H9 (cell line): ENCODE measurements around the gene MICU1. TPM values are rescaled to one million over a fixed set of nuclear protein-coding genes. Genes with fewer than 3 reads are reported as not detected.

Source experiments
- DNase-seq: peaks from one replicate; pipeline ENCODE4 v3.0.0-alpha.2; 2017
- H2AFZ ChIP-seq: one replicate; pipeline ENCODE4 v1.6.1; 2013; ENCODE audit warnings: mild to moderate bottlenecking, low read length, control low read depth, moderate library complexity
- H2AK5ac ChIP-seq: 2 replicates; pipeline ENCODE4 v1.6.1; 2013; ENCODE audit warnings: low read length, control low read depth, mixed read lengths; ENCODE audit not compliant: insufficient read length
- H2BK120ac ChIP-seq: one replicate; pipeline ENCODE4 v1.6.1; 2013; ENCODE audit warnings: low read depth, mild to moderate bottlenecking, low read length, control low read depth, inconsistent platforms; ENCODE audit not compliant: poor library complexity, severe bottlenecking
- H2BK12ac ChIP-seq: 2 replicates; pipeline ENCODE4 v1.6.1; 2013; ENCODE audit warnings: low read length, control low read depth, mixed read lengths, low read depth; ENCODE audit not compliant: insufficient read length
- H2BK15ac ChIP-seq: 2 replicates; pipeline ENCODE4 v1.6.1; 2013; ENCODE audit warnings: low read depth, low read length, control low read depth
- H2BK20ac ChIP-seq: one replicate; pipeline ENCODE4 v1.6.1; 2013; ENCODE audit warnings: low read depth, mild to moderate bottlenecking, low read length, control low read depth, inconsistent platforms; ENCODE audit not compliant: poor library complexity, severe bottlenecking
- H2BK5ac ChIP-seq: 2 replicates; pipeline ENCODE4 v1.6.1; 2013; ENCODE audit warnings: low read length, control low read depth, mixed read lengths; ENCODE audit not compliant: insufficient read length
- H3K14ac ChIP-seq: 2 replicates; pipeline ENCODE4 v1.6.1; 2013; ENCODE audit warnings: low read length, control low read depth; ENCODE audit not compliant: insufficient read depth
- H3K18ac ChIP-seq: 2 replicates; pipeline ENCODE4 v1.6.1; 2013; ENCODE audit warnings: low read depth, mild to moderate bottlenecking, mixed read lengths, low read length, control low read depth; ENCODE audit not compliant: insufficient read length
- H3K23ac ChIP-seq: 2 replicates; pipeline ENCODE4 v1.6.1; 2013; ENCODE audit warnings: low read length, control low read depth, mixed read lengths, low read depth; ENCODE audit not compliant: insufficient read length
- H3K23me2 ChIP-seq: 2 replicates; pipeline ENCODE4 v1.6.1; 2013; ENCODE audit warnings: low read depth, mild to moderate bottlenecking, mixed read lengths, low read length, control low read depth; ENCODE audit not compliant: insufficient read length, poor library complexity, severe bottlenecking
- H3K27ac ChIP-seq: 2 replicates; pipeline ENCODE4 v1.5.1; 2013; ENCODE audit warnings: low read length, control low read depth, mixed read lengths, low read depth; ENCODE audit not compliant: insufficient read length
- H3K27me3 ChIP-seq: 2 replicates; pipeline ENCODE4 v1.6.1; 2013; ENCODE audit warnings: low read length, control low read depth, inconsistent platforms; ENCODE audit not compliant: insufficient read depth
- H3K4ac ChIP-seq: 2 replicates; pipeline ENCODE4 v1.6.1; 2013; ENCODE audit warnings: low read depth, mild to moderate bottlenecking, control low read depth, inconsistent platforms, low read length, moderate library complexity
- H3K4me1 ChIP-seq: 2 replicates; pipeline ENCODE4 v1.6.1; 2013; ENCODE audit warnings: low read length, control low read depth, inconsistent platforms; ENCODE audit not compliant: insufficient read depth
- H3K4me2 ChIP-seq: 2 replicates; pipeline ENCODE4 v1.6.1; 2013; ENCODE audit warnings: low read length, control low read depth, mixed read lengths; ENCODE audit not compliant: insufficient read length, insufficient read depth
- H3K56ac ChIP-seq: 2 replicates; pipeline ENCODE4 v1.6.1; 2013; ENCODE audit warnings: low read depth, mild to moderate bottlenecking, mixed read lengths, low read length, control low read depth; ENCODE audit not compliant: insufficient read length
- H3K79me1 ChIP-seq: 2 replicates; pipeline ENCODE4 v1.6.1; 2013; ENCODE audit warnings: low read depth, mild to moderate bottlenecking, moderate library complexity, low read length, control low read depth, inconsistent platforms; ENCODE audit not compliant: insufficient read depth, poor library complexity, severe bottlenecking
- H3K79me2 ChIP-seq: 2 replicates; pipeline ENCODE4 v1.6.1; 2013; ENCODE audit warnings: low read length, control low read depth, inconsistent platforms; ENCODE audit not compliant: insufficient read depth
- H3K9ac ChIP-seq: 2 replicates; pipeline ENCODE4 v1.6.1; 2013; ENCODE audit warnings: low read length, control low read depth, mixed read lengths; ENCODE audit not compliant: insufficient read length; ENCODE audit errors: extremely low read depth
- H3K9me3 ChIP-seq: one replicate; pipeline ENCODE4 v1.6.1; 2013; ENCODE audit warnings: low read depth, low read length, inconsistent platforms; ENCODE audit not compliant: control insufficient read depth
- H3T11ph ChIP-seq: one replicate; pipeline ENCODE4 v1.6.1; 2013; ENCODE audit warnings: mild to moderate bottlenecking, low read length, control low read depth, inconsistent platforms
- H4K20me1 ChIP-seq: one replicate; pipeline ENCODE4 v1.6.1; 2013; ENCODE audit not compliant: control insufficient read depth, insufficient read length, insufficient read depth
- H4K5ac ChIP-seq: 2 replicates; pipeline ENCODE4 v1.6.1; 2013; ENCODE audit warnings: low read depth, mild to moderate bottlenecking, mixed read lengths, low read length, control low read depth; ENCODE audit not compliant: insufficient read length
- H4K8ac ChIP-seq: replicated peaks from 2 replicates; pipeline ENCODE4 v1.6.1; 2013; ENCODE audit warnings: low read length, control low read depth, mixed read lengths, low read depth; ENCODE audit not compliant: insufficient read length
- H4K91ac ChIP-seq: 2 replicates; pipeline ENCODE4 v1.6.1; 2013; ENCODE audit warnings: low read depth, mild to moderate bottlenecking, moderate library complexity, mixed read lengths, low read length, control low read depth; ENCODE audit not compliant: insufficient read length
- H3K27ac Mint-ChIP-seq, 3 experiments: 2 replicates in 2 of 3; 3 replicates in 1 of 3; pipeline ENCODE4 v1.8.0; 2020 to 2021; ENCODE audit warnings: mixed read lengths in 3 of 3, mild to moderate bottlenecking in 1 of 3, moderate library complexity in 1 of 3
- H3K27me3 Mint-ChIP-seq: 2 replicates; pipeline ENCODE4 v1.8.0; 2021; ENCODE audit warnings: low read depth, mild to moderate bottlenecking, moderate library complexity, mixed read lengths
- H3K36me3 Mint-ChIP-seq, 3 experiments: 2 replicates in 2 of 3; 3 replicates in 1 of 3; pipeline ENCODE4 v1.8.0; 2020 to 2021; ENCODE audit warnings: low read depth in 3 of 3, mixed read lengths in 3 of 3; ENCODE audit not compliant: insufficient read depth in 1 of 3
- H3K4me1 Mint-ChIP-seq, 2 experiments: 2 replicates each; pipeline ENCODE4 v1.8.0; 2020; ENCODE audit warnings: mixed read lengths in 2 of 2
- H3K4me3 Mint-ChIP-seq, 2 experiments: 2 replicates in 1 of 2; 3 replicates in 1 of 2; pipeline ENCODE4 v1.8.0; 2020 to 2021; ENCODE audit warnings: mild to moderate bottlenecking in 2 of 2, mixed read lengths in 2 of 2, moderate library complexity in 1 of 2
- H3K9me3 Mint-ChIP-seq, 2 experiments: 2 replicates in 1 of 2; 3 replicates in 1 of 2; pipeline ENCODE4 v1.8.0; 2020; ENCODE audit warnings: mild to moderate bottlenecking in 2 of 2, mixed read lengths in 2 of 2, moderate library complexity in 1 of 2
- CTCF ChIP-seq: fragments of 200-600 bp; sonication (generic); conservative IDR thresholded peaks from 3 replicates; pipeline ENCODE4 v1.8.0; 2021; ENCODE audit warnings: antibody characterized with exemption, mild to moderate bottlenecking
- WGBS: extraction: QIAGEN DNeasy Blood & Tissue Kit; methylation state at CpG from one replicate; pipeline ENCODE4 v1.1.7; 2013; ENCODE audit warnings: missing lambda C conversion rate, low lambda C conversion rate, mixed read lengths; ENCODE audit not compliant: insufficient read length; ENCODE audit errors: extremely low coverage; 5-methylcytosine and 5-hydroxymethylcytosine counted together
- total RNA-seq: library from RNA; stranded (reverse); gene quantifications from 2 replicates; pipeline ENCODE4 v1.2.1, GENCODE V29; 2021

MICU1 gene
- total RNA-seq, 1 experiment from 2014 or later: 33.2 TPM

GRCh38 chr10:72472306-72472705 lies 153.6 kb downstream of the MICU1 start:
- H2BK15ac ChIP-seq: no peak overlapping the region
- no peak overlapping the region for H3K27ac ChIP-seq
- no peaks in the 10 kb centered on the region for H3K79me1 ChIP-seq
- Mint-ChIP-seq H3K27ac (no peak overlapping the region), H3K9me3 (peaks cover 0 to 5% of the 10 kb centered on the region in 2 experiments; a peak in 1 of 5 replicates), H3K27me3 (no peaks in the 10 kb centered on the region), H3K4me1 (no peaks in the 10 kb centered on the region), H3K4me3 (no peak overlapping the region), H3K36me3 (peaks cover 11 to 26% (median 19%) of the 10 kb centered on the region in 3 experiments)
- no peak overlapping the region for H2BK120ac ChIP-seq
- no peaks in the 10 kb centered on the region for H3K27me3 ChIP-seq
- DNase-seq: no peak
- H2AFZ ChIP-seq: no peak overlapping the region
- H3K9me3 ChIP-seq: no peaks in the 10 kb centered on the region
- no peak overlapping the region for H4K8ac ChIP-seq
- no peak overlapping the region for H3K14ac ChIP-seq
- H2AK5ac ChIP-seq: no peak overlapping the region
- H2BK20ac ChIP-seq: no peak overlapping the region
- no peak overlapping the region for H2BK5ac ChIP-seq
- no peak overlapping the region for H4K5ac ChIP-seq
- WGBS: no CpG with 5 or more reads among the region's 1 CpG
- no peak overlapping the region for H3K4me2 ChIP-seq
- no peak overlapping the region for H3K56ac ChIP-seq
- H3K79me2 ChIP-seq: no peaks in the 10 kb centered on the region
- H2BK12ac ChIP-seq: no peak overlapping the region
- H4K20me1 ChIP-seq: no peaks in the 10 kb centered on the region
- no peaks in the 10 kb centered on the region for H3K23me2 ChIP-seq
- no peak overlapping the region for H4K91ac ChIP-seq
- TF ChIP-seq CTCF: no peak
- no peak overlapping the region for H3K4ac ChIP-seq
- no peak overlapping the region for H3K23ac ChIP-seq
- H3K18ac ChIP-seq: no peak overlapping the region
- no peak overlapping the region for H3T11ph ChIP-seq
- H3K4me1 ChIP-seq: no peaks in the 10 kb centered on the region
- H3K9ac ChIP-seq: no peak overlapping the region
